Measurements from ENCODE around the gene PIP4K2A. TPM values are rescaled to one million over a fixed set of nuclear protein-coding genes. Genes with fewer than 3 reads are reported as not detected.

PIP4K2A gene
- total RNA-seq, 1 donor from 2014 or later: 28.6 TPM

DNA sequence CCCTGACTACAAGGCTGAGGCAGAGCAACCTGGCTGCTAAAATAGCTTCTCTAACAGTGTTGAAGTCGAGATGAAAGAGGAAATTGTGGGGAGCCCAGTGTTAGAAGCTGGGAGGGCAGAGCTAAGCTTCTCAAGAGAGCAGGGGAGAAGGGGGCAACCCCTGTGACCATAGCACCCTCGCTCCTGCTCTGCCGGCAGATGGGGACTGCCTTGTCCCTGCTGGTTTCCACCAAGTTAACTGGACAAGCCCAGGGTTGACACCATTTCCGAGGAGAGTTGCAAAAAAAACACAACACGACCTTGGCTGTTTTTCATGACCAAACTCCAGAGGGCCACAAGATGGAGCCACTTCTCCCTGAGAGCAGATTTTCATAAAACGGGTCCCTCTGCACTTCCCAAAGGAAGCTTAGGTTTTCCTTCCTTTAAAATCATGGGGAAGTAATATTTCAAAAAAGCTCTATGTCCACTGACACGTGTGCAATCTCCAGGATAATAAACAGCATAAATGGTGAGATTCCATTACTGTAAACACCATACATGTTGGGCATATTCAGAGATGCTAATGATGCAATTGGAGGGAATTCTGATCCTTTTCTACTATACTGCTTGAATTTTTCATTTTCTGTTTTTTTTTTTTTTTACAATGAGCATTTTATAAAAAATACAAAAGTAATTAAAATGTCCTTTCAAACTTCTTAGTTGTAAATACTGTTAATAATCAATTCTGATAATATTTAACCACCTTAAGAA is 140.4 kb downstream of the PIP4K2A start:
- TF ChIP-seq, protein P1, sequence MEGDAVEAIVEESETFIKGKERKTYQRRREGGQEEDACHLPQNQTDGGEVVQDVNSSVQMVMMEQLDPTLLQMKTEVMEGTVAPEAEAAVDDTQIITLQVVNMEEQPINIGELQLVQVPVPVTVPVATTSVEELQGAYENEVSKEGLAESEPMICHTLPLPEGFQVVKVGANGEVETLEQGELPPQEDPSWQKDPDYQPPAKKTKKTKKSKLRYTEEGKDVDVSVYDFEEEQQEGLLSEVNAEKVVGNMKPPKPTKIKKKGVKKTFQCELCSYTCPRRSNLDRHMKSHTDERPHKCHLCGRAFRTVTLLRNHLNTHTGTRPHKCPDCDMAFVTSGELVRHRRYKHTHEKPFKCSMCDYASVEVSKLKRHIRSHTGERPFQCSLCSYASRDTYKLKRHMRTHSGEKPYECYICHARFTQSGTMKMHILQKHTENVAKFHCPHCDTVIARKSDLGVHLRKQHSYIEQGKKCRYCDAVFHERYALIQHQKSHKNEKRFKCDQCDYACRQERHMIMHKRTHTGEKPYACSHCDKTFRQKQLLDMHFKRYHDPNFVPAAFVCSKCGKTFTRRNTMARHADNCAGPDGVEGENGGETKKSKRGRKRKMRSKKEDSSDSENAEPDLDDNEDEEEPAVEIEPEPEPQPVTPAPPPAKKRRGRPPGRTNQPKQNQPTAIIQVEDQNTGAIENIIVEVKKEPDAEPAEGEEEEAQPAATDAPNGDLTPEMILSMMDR (conservative IDR thresholded peaks at IDR 0.05; ENCODE audit: low read depth, low read length): peak; percentile 71
- H3K4me3 ChIP-seq (ENCODE audit: low read depth, low read length): no peak overlapping the region
- DNase-seq (ENCODE audit: low read depth): no peak

DNA sequence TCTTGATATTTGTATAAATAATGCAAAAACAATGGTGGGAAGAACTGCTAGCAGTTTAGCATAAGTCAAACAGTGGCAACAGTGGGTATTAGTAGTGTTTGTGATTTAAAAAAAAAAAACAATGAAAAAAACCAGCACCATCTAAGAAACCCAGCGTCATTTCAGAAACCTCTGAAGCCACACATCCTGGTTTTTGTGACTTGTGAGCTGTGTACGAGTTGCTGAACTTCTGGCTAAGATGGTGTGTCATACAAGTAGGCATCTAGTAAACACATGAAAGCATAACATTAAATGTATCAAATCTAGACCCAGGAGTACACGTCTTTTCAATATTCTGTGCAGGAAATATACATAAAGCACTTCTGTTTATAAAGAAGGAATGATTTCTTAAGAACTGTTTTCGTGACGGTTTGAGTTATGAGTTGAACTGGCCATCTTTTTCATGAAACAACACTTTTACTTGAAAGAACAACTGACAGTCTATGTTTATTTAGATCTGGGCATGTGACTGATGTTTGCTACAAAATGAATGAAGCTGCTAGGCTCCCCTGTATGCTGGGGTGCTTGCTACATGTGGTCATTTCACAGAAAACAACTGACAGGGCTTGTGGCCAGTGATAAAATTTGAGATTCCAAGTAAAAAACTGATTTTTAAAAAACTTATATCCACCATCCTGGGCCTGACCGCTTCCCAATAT is 143.5 kb downstream of the PIP4K2A start:
- no peak for DNase-seq (ENCODE audit: low read depth)
- TF ChIP-seq, protein P1 (conservative IDR thresholded peaks at IDR 0.05; ENCODE audit: low read depth, low read length): no peak
- H3K4me3 ChIP-seq (ENCODE audit: low read depth, low read length): no peak overlapping the region

DNA sequence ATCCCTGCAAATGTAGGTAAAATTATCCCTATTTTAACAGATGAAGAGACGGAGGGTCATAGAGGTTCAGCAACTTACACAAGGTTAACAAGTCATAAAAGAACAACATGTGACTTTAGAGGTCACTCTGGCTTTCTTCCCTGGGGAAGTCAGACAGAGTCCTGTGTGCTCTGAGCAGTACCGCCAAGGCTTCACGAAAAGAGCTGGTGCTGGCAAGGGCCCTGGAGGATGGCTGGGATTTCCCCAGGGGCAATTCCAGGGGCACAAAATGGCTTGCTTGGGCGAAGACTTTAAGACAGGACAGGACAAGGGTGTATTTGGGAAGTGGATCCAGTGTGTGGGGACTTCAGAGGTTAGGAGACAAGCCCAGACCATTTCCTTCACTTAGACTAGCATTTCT is 144.1 kb downstream of the PIP4K2A start:
- no peak overlapping the region for H3K4me3 ChIP-seq (ENCODE audit: low read depth, low read length)
- no peak for DNase-seq (ENCODE audit: low read depth)
- TF ChIP-seq, protein P1 (conservative IDR thresholded peaks at IDR 0.05; ENCODE audit: low read depth, low read length): no peak

DNA sequence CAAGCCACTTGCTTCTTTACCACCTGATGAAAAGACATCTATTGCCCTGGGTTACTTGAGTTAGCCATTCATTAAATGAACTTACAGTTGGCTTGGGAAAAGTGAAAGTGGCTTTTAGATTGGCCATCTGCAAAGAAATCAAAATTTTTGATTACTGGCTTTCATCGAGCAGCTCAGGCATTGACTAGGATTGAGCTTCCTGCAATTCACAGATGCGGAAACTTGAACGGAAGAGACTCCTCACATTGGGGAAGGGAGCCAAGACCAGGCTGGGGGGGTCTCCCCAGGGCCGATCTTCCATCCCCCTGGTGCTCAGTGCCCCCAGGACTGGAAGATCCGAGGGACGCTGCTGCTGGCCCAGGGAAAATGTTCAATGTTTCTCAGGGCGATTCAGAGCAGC is 145.4 kb downstream of the PIP4K2A start:
- TF ChIP-seq, protein P1 (conservative IDR thresholded peaks at IDR 0.05; ENCODE audit: low read depth, low read length): no peak
- H3K4me3 ChIP-seq (ENCODE audit: low read depth, low read length): no peak overlapping the region
- no peak for DNase-seq (ENCODE audit: low read depth)

DNA sequence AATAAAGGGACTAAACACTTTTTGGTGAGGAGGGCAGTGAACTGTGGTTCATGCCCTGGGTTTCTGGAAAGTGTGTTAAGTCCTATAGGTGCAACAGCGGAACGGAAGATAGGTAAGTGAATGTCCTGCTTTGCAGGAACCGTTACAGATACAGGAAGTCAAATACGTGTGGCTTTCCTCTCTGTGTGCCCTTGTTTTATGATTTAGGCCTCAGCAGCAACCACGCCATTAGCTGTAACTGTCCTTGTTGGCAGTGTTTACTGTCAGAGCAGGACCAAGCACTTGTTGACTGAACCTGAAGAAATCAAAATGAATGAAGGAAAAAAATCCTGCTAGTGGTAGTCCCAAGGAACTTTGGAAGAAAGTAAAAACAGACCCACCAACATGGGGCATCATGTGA is 150.3 kb downstream of the PIP4K2A start:
- DNase-seq (ENCODE audit: low read depth): no peak
- TF ChIP-seq, protein P1 (conservative IDR thresholded peaks at IDR 0.05; ENCODE audit: low read depth, low read length): no peak
- no peak overlapping the region for H3K4me3 ChIP-seq (ENCODE audit: low read depth, low read length)

DNA sequence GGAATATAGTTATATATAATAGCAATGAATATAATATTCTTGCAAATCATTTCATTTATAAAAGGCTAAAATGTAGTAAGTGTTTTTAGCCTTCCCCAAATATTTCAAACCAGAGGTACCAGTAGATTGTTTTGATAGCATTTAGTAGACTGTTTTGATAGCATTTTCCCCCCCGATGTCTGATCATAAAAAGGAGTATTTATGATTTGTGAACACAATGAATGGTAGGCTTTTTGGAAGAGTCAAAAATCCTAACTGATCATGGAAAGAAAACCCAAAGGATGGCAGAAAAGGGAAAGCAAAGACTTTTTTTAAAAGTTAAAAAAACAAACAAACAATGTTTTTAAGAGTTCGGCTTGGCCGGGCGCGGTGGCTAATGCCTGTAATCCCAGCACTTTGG is 152.5 kb downstream of the PIP4K2A start:
- no peak overlapping the region for H3K4me3 ChIP-seq (ENCODE audit: low read depth, low read length)
- TF ChIP-seq, protein P1 (conservative IDR thresholded peaks at IDR 0.05; ENCODE audit: low read depth, low read length): no peak
- no peak for DNase-seq (ENCODE audit: low read depth)

DNA sequence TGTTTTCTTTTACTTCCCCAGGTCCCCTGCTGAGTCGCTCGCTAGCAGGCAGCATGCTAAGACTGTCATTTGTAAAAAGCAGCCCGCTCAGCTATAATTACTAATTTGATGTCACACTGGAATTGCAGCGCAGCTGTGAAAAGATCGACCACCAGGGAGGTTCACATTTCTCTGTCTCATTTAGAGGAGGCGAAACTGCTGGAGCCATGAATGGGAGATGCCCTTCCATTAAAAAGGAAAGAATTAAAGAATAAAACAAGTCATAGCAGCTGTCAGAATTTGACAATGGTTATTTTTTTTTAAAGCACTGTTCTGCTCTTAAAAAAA is 153.5 kb downstream of the PIP4K2A start:
- H3K4me3 ChIP-seq (ENCODE audit: low read depth, low read length): no peak overlapping the region
- DNase-seq (ENCODE audit: low read depth): no peak
- TF ChIP-seq, protein P1 (conservative IDR thresholded peaks at IDR 0.05; ENCODE audit: low read depth, low read length): no peak

Data from epithelial cell of proximal tubule (primary cell).